Measurements from ENCODE around the gene KRTAP9-1.

DNA sequence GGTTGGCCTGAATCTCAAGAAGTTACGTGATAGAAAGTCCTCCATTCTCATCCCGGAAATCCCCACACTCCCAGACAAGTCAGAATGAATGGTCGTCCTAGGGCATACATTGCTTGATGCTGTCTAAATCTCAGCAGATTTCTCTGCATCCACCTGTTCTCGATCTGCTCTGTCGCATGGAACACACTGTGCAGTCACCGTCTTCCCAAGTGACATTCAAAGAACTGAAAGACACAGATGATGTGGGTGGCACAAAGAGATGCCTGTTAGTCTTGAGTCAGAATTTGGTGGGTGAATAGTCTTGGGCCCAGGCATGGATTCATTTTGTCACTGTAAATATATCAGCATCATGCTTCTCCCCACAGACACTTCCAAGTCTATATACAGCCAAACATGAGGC lies 42.0 kb downstream of the KRTAP9-1 start:
- TF ChIP-seq CTCF (IDR thresholded peaks at IDR 0.05; ENCODE audit: poor library complexity, severe bottlenecking): no peak
- TF ChIP-seq SMC3 (conservative IDR thresholded peaks at IDR 0.05; ENCODE audit: poor library complexity): no peak
- TF ChIP-seq POLR2AphosphoS5 (IDR thresholded peaks at IDR 0.05): no peak
- TF ChIP-seq TAF1 (IDR thresholded peaks at IDR 0.05; ENCODE audit: low read depth): no peak
- TF ChIP-seq MXI1 (conservative IDR thresholded peaks at IDR 0.05; ENCODE audit: poor library complexity, severe bottlenecking): no peak
